ENCODE results near the gene PIGR. TPM values are rescaled to one million over a fixed set of nuclear protein-coding genes. Genes with fewer than 3 reads are reported as not detected.

PIGR gene
- total and polyA plus RNA-seq, 2 of the 8 experiments (the other 6 are each of a cell fraction or from before 2014, with no cell fraction given): not detected

DNA sequence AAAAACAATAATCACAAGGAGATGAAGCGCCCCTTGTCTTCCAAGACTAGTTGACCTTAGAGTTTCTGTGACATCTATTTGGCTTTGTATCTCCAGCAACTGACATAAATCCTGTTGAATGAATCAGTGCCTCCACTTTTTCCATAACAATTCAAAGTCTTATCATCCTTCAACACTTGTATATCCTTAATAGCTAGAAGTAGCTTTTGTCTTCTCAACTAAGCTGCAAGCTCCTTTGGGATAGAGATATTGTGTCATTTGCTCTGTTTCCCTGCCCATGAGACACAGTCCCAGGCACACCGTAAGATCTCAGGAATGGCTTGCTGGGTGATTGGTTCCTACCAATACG lies 5.7 kb downstream of the PIGR start:
- Histone ChIP-seq H4K91ac (replicated peaks; ENCODE audit: insufficient read length, low read length) (no peak overlapping the region), H3K4me3 (ENCODE audit: extremely low read depth in 1 of 4, insufficient read depth in 2 of 4, low read depth in 3 of 4, low read length in 4 of 4) (no peak overlapping the region), H3K4ac (replicated peaks; ENCODE audit: insufficient read length, low read depth, low read length) (no peak overlapping the region), H3K4me1 (replicated peaks in 1 of 4; ENCODE audit: control insufficient read depth in 3 of 4, insufficient read depth in 4 of 4, low read length in 3 of 4) (no peaks in the 10 kb centered on the region), H3K56ac (replicated peaks; ENCODE audit: insufficient read length, low read depth, low read length) (no peak overlapping the region), H2BK120ac (replicated peaks; ENCODE audit: low read depth, low read length) (no peak overlapping the region), H2AK5ac (ENCODE audit: low read depth, low read length) (no peak overlapping the region), H2BK15ac (ENCODE audit: low read length) (no peak overlapping the region), H3K79me1 (ENCODE audit: low read depth, low read length) (no peaks in the 10 kb centered on the region), H4K20me1 (replicated peaks in 1 of 2; ENCODE audit: control insufficient read depth in 1 of 2, insufficient read depth in 2 of 2, low read length in 2 of 2) (no peaks in the 10 kb centered on the region), H3K4me2 (ENCODE audit: insufficient read depth in 1 of 2, low read depth in 2 of 2, low read length in 2 of 2) (no peak overlapping the region), H3K23ac (ENCODE audit: insufficient read length) (no peak overlapping the region), H3K23me2 (ENCODE audit: low read depth, low read length) (no peaks in the 10 kb centered on the region), H3K9me3 (ENCODE audit: insufficient read depth in 2 of 2, low read depth in 1 of 2, low read length in 1 of 2) (no peaks in the 10 kb centered on the region), H3K79me2 (ENCODE audit: control insufficient read depth in 1 of 2, insufficient read depth in 2 of 2, low read length in 2 of 2) (no peaks in the 10 kb centered on the region), H2BK5ac (ENCODE audit: low read depth, low read length) (no peak overlapping the region), H4K5ac (ENCODE audit: insufficient read length, low read depth, low read length) (no peak overlapping the region), H3K9ac (replicated peaks in 1 of 4; ENCODE audit: extremely low read depth in 1 of 4, low read depth in 3 of 4, low read length in 3 of 4) (no peak overlapping the region), H3K14ac (ENCODE audit: insufficient read length) (no peak overlapping the region), H4K8ac (ENCODE audit: extremely low read depth, insufficient read depth, low read length) (no peak overlapping the region), H3K27me3 (replicated peaks in 1 of 4; ENCODE audit: control insufficient read depth in 3 of 4, extremely low read depth in 1 of 4, insufficient read depth in 3 of 4, low read length in 3 of 4) (no peaks in the 10 kb centered on the region), H3K18ac (ENCODE audit: extremely low read depth, low read length) (no peak overlapping the region), H3K27ac (ENCODE audit: low read depth, low read length) (no peak overlapping the region), H2BK12ac (ENCODE audit: low read depth, low read length) (no peak overlapping the region), H2BK20ac (ENCODE audit: low read length) (no peak overlapping the region), H3K36me3 (ENCODE audit: control insufficient read depth in 2 of 4, insufficient read depth in 4 of 4, low read length in 3 of 4) (no peaks in the 10 kb centered on the region), H2AFZ (ENCODE audit: low read length) (no peak overlapping the region)
- ChIA-PET CTCF (ENCODE audit: partially characterized antibody) (interaction anchor here (1.0 to 13.7 kb wide), 4 partner anchors 9 to 140 kb away, joined by 3 to 226 read pairs (median 97); no protein-coding TSS in a partner anchor), POLR2A (ENCODE audit: partially characterized antibody) (no interaction called here)
- no peak for FAIRE-seq
- TF ChIP-seq SP1 (IDR thresholded peaks at IDR 0.05; ENCODE audit: low read depth, low read length): no peak
- no peak for TF ChIP-seq BACH1 (IDR thresholded peaks at IDR 0.05; ENCODE audit: low read length)
- no peak for TF ChIP-seq SUZ12 (IDR thresholded peaks at IDR 0.05; ENCODE audit: low read length)
- TF ChIP-seq NRF1 (IDR thresholded peaks at IDR 0.05; ENCODE audit: low read depth, low read length): no peak
- DNase-seq (ENCODE audit: low read depth in 1 of 2, low spot score in 2 of 2): no peak
- 90% methylated on average over 3 of the region's 3 CpGs; no CpG with 5 or more reads in 1 of the 2 experiments for WGBS, 2 experiments (ENCODE audit: extremely low coverage in 1 of 2, insufficient coverage in 1 of 2, insufficient read length in 1 of 2, insufficient replicate concordance in 2 of 2, low coverage in 1 of 2, low lambda C conversion rate in 2 of 2, missing lambda C conversion rate in 1 of 2)
